HG02678 (cell line): ENCODE measurements around the gene SNX20.

Experiments
- ATAC-seq: cut with Tn5 transposase; IDR thresholded peaks from one replicate; pipeline ENCODE4 v1.9.1; 2021; ENCODE audit warnings: mild to moderate bottlenecking, moderate library complexity; ENCODE audit not compliant: unreplicated experiment

SNX20 gene

DNA sequence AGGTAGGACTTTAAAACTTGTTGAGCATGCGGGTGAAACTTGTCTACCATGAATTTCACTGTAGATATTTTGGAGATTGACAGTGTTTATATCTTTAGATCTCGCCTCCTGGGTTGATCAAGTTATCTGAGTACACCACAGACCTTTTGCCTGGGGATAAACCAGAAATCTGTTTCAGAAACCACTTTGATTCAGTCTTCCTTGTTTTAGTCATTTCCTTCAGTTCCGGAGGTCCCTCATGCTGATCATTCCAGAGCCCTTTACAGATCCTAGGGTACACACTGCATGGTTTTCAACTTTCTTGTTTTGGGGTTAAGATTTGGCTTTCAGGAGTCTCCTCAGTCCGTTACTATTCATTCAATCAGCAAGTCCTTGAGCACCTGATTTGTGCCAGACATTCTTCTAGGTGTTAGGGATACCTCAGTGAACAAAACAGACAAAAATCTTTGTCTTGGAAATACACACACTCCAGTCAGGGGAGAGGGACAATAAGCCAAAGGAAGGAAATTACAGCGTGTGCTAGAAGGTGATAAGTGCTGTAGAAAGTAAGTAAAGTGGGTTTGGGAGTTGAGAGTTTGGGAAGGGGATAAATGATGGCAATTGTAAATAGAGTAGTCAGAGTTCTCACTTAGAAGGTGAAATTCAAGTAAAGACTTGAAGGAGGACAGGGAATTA, 24.5 kb upstream of the SNX20 start:
- ATAC-seq = no peak

DNA sequence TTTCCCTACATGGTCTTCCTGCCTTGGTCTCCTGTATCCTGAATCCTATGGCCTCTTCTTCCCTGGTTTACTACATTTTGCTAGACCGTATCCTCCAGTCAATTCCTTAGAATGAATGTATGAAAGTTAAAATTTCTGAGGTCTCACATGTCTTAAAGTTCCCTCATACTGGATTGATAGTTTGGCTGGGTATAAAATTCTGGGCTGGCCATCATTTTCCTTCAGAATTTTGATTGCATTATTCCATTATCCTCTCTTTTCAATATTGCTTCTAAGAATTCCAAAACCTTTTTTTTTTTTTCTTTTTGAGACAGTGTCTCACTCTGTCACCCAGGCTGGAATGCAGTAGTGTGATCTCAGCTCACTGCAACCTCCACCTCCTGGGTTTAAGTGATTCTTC, 23.1 kb upstream of the SNX20 start:
- ATAC-seq = no peak

DNA sequence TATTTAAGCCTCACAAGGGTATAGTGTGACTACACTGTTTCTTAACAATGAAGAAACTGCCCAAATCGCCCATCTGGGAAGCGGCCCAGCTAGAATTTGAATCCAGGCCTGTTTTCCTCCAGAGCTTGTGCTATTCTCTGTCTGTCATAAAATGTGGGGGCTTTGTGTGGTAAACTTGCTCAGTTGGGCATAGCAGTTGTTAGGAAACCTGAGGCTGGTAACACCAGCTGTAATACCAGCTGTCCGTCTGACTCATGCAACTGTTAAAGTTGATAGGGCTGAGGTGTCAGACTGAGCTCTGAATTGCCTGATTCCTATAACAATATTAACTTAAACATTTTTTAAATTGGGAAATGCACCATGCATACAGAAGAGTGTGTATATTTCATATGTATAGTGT, 21.6 kb upstream of the SNX20 start:
- no peak for ATAC-seq

DNA sequence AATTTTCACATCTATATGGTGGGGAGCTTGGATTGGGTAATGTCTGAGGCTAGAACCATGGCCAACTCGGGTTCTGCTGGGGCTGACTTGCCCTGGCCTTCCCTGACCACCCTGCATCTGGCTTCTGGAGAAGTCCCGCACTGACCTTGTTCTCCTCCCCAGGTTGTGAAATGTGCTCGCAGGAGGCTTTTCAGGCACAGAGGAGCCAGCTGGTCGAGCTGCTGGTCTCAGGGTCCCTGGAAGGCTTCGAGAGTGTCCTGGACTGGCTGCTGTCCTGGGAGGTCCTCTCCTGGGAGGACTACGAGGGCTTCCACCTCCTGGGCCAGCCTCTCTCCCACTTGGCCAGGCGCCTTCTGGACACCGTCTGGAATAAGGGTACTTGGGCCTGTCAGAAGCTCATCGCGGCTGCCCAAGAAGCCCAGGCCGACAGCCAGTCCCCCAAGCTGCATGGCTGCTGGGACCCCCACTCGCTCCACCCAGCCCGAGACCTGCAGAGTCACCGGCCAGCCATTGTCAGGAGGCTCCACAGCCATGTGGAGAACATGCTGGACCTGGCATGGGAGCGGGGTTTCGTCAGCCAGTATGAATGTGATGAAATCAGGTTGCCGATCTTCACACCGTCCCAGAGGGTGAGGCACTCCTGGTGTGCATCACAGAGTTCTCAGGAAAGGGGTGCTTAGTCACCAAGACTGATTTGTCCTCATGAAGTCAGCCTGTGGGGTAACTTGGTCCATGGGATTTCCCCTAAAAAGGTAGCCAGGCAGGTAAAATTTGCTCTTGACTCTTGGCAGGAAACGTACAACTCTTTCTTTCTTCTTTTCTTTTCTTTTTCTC, 18.4 kb upstream of the SNX20 start:
- ATAC-seq = no peak

DNA sequence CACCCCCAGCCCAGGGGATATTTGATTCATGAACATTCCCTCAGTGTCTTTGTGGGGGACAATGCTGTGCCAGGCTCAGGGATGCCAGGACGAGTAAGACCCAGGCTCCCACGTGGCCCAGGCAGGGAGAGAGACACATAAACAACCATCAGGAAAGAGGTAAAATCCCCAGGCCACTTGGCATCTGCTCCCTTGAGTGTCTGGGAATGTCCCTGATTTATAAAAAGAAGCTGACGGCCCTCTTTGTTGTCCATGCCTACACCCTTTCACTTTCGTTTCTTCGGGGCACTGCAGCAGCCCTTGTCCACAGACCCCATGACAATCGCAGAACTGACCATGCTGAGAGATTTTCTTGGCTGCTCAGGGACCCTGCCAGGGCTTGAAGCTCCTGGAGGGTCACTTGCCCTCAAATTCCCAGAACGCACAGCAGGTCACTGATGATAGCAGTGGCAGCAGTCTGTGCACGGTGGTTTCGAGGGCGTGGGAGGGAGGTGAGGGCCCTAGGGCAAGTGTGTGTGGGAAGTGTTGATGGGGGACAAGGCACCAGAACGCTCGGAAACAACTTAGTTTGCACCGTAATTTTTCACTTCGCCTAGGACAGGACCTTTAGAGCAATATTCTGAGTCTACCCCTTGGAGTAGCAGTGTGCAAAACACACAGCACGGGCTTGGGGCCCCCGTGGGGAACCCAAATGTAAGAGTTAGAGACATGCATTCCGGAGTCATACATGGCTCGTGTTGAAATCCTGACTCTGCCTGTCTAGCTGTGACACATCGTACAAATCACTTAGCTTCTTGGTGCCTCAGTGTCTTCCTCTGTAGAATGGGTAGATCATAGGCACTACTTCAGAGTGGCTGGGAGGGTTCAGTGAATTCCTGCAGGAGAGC, 17.0 kb upstream of the SNX20 start:
- ATAC-seq = peak; percentile 49

DNA sequence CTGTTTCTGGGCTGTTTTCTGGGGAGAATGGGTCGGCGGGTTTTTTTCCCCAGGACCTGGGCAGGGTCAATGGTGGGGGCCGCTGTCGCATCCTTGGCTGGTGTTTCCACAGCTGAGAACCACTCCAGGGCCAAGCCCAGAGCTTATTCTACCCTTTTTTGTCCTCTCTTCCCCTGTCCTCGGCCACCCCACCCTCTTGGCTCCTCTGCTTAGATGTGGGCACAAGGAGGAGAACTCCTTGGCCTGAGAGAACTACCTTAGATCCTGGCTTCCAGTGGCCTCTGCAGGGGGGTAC, 16.3 kb upstream of the SNX20 start:
- ATAC-seq = no peak

DNA sequence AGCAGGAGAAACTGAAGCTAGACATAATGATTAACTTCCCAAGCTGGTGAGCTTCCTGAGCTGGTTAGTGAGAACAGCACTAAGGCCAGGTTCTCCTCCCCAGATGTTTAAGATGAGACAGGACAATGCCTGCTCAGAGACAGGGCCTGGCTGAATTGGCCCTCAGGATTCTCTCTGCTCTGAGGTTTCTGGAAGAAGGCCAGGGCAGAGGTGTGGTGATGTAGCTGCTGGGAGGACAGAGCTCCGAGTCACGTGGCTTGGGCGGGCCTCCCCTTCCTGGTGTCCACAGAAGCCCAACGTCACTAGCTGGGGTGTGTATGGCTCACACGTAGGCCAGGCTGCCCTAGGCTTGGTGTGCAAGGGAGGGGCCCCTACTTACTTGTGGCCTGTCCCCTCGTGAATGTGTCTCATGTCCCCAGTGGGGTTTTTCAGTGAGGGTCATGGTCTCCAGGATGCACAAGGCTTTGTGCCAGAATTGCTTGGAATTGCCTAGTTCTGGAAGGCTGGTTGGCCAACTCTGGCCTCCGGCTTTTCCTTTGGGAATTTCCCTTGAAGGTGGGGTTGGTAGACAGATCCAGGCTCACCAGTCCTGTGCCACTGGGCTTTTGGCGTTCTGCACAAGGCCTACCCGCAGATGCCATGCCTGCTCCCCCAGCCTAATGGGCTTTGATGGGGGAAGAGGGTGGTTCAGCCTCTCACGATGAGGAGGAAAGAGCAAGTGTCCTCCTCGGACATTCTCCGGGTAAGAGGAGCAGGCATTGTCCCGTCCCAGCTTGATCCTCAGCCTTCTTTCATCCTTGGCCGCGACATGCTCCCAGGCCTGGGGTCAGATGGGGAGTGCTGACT, 15.7 kb upstream of the SNX20 start:
- ATAC-seq = peak; percentile 63

DNA sequence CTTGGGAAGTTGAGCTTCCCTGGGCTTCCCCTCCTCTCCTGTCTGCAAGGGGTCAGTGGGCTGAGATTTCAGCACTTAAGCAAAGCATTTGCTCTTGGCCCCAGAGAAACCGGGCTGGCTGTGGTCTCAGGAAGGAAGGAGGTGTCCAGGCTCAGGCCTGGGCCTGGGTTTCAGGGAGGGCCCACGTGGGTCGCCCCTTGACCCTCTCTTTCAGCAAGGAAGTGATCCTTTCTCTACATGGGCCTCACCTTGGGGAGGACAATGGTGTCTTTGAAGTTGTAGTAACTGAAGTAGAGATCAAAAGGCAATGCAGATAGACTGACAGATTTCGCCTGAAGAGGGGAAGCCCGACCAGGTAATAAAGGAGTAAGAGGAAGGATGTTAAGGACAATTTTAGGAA, 15.0 kb upstream of the SNX20 start:
- ATAC-seq = no peak

DNA sequence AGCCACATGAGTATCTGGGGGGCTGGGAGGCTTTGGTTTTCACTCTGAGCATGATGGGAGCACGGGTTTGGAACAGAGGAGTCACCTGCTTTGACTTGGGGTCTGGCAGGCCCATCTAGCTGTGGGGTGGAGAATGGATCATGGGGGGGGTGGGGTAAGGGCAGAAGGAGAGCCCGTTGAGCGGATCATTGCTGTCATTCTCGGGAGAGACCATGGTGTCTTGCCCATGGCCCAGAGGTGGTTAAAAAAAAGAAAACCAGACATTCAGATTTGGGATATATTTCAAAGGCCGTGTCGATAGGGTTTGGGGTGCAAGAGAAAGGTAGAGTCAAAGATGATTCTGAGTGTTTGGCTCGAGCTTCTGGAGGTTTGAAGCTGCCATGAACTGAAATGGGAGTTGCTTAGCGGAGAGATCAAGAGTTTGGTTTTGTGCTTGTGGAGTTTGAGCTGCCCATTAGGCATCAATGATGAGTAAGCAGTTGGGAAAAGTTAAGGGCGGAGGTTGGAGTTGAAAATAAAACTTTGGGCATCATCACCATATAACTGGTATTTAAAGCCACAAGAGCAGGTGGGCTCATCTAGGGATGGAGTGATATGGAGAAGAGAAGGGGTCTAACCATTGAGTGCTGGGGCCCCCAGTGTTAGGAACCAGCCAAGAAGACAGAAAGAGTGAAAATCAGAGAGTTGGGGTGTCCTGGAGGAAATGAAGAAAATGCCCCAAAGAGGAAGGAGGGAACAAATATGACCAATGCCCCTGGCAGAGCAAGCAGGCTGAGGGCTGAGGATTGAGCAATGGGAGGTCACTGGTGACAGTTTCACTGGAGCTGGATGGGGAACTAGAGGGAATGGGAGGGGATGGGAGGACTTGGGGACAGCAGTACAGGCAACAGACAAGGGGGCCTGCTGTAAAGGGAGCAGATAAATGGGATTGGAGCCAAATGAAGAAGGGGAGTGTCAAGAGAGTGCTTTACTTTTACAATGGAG, 14.2 kb upstream of the SNX20 start:
- ATAC-seq = no peak

DNA sequence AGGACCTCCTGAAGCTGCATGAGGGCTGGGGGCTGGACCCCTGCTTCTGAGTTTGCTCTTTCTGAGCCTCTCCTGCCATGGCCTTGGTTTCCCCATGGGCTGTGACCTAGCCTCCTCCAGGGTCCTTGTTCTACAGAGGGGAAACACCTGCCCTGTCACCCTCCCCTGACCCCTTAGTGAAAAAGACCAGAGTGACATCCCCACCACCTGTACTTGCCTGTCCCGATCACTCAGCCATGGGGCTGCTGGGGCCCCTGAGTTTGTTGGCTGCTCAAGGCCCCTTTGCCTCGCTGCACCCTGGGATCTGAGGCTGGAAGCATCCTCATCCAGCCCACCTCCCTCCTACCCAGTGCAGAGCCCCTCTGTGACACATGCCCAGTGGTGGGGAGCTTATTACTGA, 13.1 kb upstream of the SNX20 start:
- ATAC-seq = peak; percentile 25

DNA sequence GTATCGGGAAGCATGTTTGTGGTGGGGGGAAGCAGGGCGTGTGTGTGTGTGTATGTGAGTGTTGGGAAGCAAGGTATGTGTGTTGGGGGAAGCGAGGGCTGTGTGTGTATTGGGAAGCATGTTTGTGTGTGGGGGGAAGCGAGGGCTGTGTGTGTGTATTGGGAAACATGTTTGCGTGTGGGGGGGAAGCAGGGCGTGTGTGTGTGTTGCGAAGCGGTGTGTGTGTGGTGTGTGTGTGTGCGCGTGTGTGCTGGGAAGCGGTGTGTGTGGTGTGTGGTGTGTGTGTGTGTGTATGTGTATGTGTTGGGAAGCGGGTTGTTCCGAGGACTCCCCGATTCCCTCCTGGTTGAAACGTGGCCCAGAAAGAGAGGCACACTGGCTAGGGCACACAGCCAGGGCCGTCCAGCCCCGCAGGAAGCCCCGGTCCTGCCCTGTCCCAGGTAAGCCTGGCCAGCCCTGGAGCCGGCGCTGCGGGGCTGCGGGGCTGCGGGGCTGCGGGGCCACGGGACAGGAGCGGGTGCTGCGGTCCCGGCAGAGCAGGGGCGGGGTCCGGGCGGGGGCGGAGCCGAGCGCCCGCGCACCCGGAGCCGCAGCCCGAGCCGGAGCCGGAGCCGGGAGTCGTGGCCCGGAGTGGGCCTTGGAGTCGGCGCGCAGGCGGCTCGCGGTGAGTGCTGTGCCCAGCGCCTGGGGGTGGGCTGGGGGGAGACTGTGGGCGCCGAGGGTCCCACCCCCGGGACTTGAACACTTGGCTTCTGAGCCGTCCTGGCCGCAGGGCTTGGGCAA, 12.1 kb upstream of the SNX20 start, which contains the start of gene NOD2:
TSS of gene NOD2 (plus strand) at position 608 of the 783 bp plus-strand sequence. CDS start 5,890 bp downstream, outside the sequence.
- no peak for ATAC-seq

DNA sequence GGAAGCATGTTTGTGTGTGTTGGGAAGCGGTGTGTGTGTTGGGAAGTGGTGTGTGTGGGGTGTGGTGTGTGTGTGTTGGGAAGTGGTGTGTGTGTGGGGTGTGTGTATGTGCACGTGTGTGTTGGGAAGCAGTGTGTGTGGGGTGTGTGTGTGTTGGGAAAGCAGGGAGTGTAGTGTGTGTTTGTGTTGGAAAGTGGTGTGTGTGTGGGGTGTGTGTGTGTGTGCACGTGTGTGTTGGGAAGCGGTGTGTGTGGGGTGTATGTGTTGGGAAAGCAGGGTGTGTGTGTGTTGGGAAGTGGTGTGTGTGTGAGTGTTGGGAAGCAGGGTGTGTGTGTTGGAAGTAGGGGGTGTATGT, 11.5 kb upstream of the SNX20 start:
- no peak for ATAC-seq

DNA sequence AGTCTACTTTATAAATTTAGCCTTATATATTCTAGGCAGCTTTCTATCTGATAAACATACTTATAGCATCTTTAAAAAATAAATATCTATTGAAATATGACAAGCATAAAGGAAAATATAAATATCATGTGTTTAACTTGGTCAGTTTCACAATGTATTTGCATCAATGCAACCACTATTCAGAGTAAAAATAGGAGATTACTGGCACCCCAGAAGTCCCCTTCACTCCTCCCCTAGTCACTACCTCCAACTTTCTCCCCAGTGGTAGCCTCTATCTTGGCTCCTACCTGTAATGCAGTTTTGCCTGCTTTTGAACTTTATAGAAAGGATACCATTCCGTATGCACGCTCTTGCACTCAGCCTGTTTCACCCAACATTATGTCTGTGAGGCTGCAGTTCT, 9.1 kb upstream of the SNX20 start:
- no peak for ATAC-seq

DNA sequence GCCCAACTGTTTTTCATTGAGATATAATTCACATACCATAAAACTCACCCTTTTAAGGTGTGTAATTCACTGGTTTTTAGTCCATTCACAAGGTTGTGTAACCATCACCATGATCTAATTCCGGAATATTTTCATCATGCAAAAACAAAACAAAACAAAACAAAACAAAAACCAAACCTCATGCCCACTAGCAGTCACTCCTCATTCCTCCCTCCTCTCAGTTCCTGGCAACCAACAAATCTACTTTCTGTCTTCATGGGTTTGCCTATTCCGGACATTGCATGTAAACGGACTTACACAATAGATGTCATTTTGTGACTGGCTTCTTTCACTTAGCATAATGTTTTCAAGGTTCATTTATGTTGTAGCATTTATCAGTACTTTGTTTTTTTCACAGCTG, 7.8 kb upstream of the SNX20 start:
- no peak for ATAC-seq

DNA sequence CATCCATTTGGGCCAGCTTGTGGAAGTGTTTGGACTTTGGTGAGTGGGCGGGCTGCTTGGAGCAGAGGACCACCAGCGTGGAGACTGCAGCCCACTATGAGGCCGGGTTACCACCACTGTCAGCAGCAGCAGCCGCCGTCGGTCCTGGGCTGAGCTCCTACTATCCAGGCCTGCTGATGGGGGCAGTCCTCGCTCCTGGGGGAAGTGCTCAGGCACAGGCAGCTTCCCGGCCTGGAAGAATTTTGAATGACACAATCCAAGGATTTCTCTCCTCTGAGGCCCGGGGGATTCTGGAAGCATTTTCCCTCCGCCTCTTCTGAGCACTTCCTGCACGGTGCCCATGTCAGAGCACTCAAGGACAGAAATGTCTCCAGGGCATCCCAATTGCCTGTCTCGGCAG, 7.0 kb upstream of the SNX20 start:
- ATAC-seq = no peak

DNA sequence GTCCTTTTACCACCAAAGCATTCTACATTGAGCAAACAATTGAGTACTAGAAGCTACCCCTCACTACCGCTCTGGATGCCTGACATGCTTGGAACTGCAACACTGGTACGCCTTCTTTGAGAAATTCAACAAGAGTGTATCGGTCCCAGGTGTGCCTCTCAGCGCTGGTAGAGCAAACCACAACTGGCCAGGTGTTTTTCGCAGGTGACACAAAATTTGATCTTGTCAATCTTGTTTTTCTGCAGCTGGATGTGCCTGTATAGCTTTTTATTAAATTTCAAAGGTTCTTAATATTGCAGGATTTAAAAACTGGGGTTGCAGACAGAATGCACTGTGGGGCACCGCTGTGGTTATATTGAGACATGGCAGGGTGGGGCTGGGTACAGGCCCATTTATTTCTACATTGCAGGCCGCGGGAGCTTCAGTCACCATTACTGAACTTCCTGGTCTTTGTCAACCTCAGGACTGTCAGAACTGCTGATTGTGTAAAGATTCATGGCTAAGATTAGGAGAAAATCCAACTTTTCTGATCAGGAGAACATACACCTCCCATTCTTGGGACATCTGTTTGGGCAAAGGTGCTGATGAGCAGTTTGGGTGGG, 4.5 kb upstream of the SNX20 start:
- ATAC-seq = no peak

DNA sequence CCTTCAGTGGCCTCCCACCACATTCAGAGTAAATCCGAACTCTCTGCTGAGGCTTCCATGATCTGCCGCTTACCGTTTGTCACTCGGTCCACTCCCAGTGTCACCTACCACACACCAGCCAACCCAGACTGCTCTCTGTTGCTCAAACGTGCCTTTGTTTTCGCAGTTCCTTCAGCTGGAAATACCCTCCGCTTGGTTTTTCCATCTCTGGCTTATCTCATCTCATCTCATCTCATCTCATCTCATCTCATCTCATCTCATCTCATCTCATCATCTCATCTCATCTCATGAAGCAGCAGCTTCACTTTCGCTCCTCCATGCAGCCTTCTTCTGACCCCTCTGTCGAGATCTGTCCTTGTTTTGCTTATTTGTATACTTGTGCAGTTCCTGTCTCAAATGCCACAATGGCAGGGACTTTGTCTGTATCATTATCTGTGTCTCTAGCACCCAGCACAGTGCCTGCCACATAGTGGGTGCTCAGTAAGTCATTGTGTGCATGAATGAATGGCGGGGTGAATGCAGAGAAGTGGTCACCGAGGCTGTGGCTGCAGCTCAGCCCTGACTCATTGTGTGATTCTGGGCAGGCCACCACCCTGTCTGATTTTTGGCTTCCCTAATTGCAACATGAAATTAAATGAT, 3.8 kb upstream of the SNX20 start:
- ATAC-seq = no peak
